Ovary (tissue), 9 donors: ENCODE measurements around the gene TRPM5. TPM values are rescaled to one million over a fixed set of nuclear protein-coding genes. Genes with fewer than 3 reads are reported as not detected.

Experiments
- DNase-seq, 5 donors: peaks; one replicate each; pipeline ENCODE4 v3.0.0-alpha.2; 2019 to 2020
- H3K27ac ChIP-seq, 2 donors: fragments of 200-600 bp; one replicate each; pipeline versions ENCODE4 v1.5.1 to v1.8.0; 2019 to 2022
- H3K27me3 ChIP-seq: fragments of 200-600 bp; one replicate; pipeline ENCODE4 v1.8.0; 2022
- H3K36me3 ChIP-seq: fragments of 200-600 bp; sonication (generic); one replicate; pipeline ENCODE4 v1.5.1; 2019
- H3K4me1 ChIP-seq: one replicate; pipeline ENCODE4 v1.8.1; 2013; ENCODE audit warnings: mild to moderate bottlenecking, moderate library complexity; ENCODE audit not compliant: insufficient read depth
- H3K4me3 ChIP-seq: fragments of 200-600 bp; sonication (generic); one replicate; pipeline ENCODE4 v1.5.1; 2017
- H3K9me3 ChIP-seq, 2 donors: fragments of 200-600 bp in 1 of 2; sonication (generic) in 1 of 2; one replicate each; pipeline versions ENCODE4 v1.5.1 to v1.8.1; 2013 to 2019; ENCODE audit warnings: mild to moderate bottlenecking in 1 of 2, moderate library complexity in 1 of 2
- EP300 ChIP-seq: sonication (generic); formaldehyde crosslinking; IDR thresholded peaks from one replicate; pipeline ENCODE4 v1.6.1; 2017; ENCODE audit warnings: antibody characterized with exemption
- POLR2A ChIP-seq: fragments of 450-650 bp; IDR thresholded peaks from one replicate; pipeline ENCODE4 v1.6.1; 2017; ENCODE audit warnings: antibody characterized with exemption, mild to moderate bottlenecking, moderate library complexity
- WGBS, 3 donors: extraction: QIAGEN DNeasy Blood & Tissue Kit in 1 of 3; methylation state at CpG; one replicate each; pipeline versions ENCODE4 v1.1.5 to v1.1.7; 2013 to 2017; 5-methylcytosine and 5-hydroxymethylcytosine counted together
- intact Hi-C, 4 donors: fragments of 100-400 bp; cut with DNase I; formaldehyde crosslinking; loops; one replicate each; pipeline versions ENCODE4 v1.11.0 to v1.15.1; 2022 to 2023
- polyA plus RNA-seq, 2 donors: library from polyadenylated mRNA; stranded (reverse); fragments of 200-250 nt in 1 of 2; fragments of 350-450 nt in 1 of 2; fragmentation: Illumina TruSeq in 1 of 2; extraction: RNeasy Lipid Tissue Mini Kit (QIAGEN cat#74804) in 1 of 2; gene quantifications; one replicate each; pipeline ENCODE4 v1.2.3, GENCODE V29; 2013 to 2014
- total RNA-seq, 7 donors: library from RNA; depleted of rRNA in 2 of 7; stranded (reverse); fragments of >200 nt in 2 of 7; fragmentation: NEBNext Ultra II Directional in 3 of 7; extraction: Animal tissue kit (Norgen Biotek cat#: 25700) in 3 of 7; gene quantifications; one replicate each; pipeline versions ENCODE4 v1.1.0 to v1.2.4, GENCODE V29; 2016 to 2023
- TF ChIP-seq, protein P1 (sequence below), 3 donors: fragments of 450-650 bp in 2 of 3; fragments of 200-600 bp in 1 of 3; IDR thresholded peaks; one replicate each; pipeline versions ENCODE4 v1.5.1 to v1.8.0; 2016 to 2022; ENCODE audit warnings: antibody characterized with exemption in 3 of 3, mild to moderate bottlenecking in 1 of 3
- donor health status: DM: no; HTN: no; CAD: no; lungs with moderate emphysema.
- donor health status: DM: no; HTN: no; CAD: no.
- donor health status: Bipolar disorder and iron deficiency.
- donor health status: DM: yes; HTN: yes; CAD: no.
- donor health status: DM: no; HTN: no; CAD: no.
- donor health status: DM: yes; HTN: yes; CAD: no.

Gene TRPM5
- total and polyA plus RNA-seq, 9 donors, result 0.05 to 0.11 (median 0.08) TPM; not detected in 6

DNA sequence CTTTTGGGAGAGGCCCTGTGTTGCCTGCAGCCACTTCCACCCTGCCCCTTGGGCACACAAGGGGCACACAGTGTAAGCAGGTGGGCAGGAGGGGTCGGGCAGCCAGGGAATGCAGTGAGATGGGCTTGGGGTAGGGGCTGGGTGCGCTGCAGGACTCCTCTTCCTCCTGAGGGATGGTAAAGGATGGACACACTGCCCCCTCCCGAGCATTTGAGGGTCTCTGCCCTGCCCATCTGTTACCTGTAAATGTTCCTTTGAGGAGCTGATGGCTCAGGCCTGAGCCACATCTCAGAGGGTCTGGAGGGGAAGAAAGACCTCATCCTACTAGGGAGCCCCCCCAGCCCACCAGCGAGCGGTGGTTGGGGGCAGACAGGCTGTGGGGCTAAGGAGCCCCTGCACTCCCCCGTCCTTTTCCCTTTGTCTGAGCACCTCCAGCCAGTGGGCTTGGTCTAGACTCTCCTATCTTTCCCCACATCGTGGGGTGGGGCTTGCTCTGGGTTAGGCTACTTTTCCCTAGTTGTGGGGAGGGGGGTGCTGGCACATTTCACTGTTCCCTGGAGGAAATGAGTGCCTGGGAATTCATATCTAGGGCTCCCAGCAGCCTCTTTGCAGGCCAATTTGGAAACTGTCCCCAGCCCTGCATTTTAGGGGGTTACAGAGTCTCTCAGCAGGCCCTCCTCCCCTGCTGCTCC, 45.5 kb downstream of the TRPM5 start:
- intact Hi-C loops, result loop anchor here in 1 of 4 donors (1.0 to 10.0 kb wide), 2 partner anchors 20 to 1864 kb away; partner anchors contain the start of genes HRAS and LRRC56
- H3K27ac ChIP-seq, result peak overlapping the region; percentile 58 to 98
- 45 to 56% (median 46%) methylated on average over 7 of the region's 7 CpGs for WGBS, 3 donors
- H3K4me1 ChIP-seq, result peaks cover 4% of the 10 kb centered on the region
- no peak overlapping the region for H3K4me3 ChIP-seq
- DNase-seq, result peak in 1 of 5 donors; percentile 46
- no peaks in the 10 kb centered on the region for H3K36me3 ChIP-seq
- H3K9me3 ChIP-seq, result no peaks in the 10 kb centered on the region
- TF ChIP-seq POLR2A (no peak), EP300 (no peak)
- TF ChIP-seq, protein P1, sequence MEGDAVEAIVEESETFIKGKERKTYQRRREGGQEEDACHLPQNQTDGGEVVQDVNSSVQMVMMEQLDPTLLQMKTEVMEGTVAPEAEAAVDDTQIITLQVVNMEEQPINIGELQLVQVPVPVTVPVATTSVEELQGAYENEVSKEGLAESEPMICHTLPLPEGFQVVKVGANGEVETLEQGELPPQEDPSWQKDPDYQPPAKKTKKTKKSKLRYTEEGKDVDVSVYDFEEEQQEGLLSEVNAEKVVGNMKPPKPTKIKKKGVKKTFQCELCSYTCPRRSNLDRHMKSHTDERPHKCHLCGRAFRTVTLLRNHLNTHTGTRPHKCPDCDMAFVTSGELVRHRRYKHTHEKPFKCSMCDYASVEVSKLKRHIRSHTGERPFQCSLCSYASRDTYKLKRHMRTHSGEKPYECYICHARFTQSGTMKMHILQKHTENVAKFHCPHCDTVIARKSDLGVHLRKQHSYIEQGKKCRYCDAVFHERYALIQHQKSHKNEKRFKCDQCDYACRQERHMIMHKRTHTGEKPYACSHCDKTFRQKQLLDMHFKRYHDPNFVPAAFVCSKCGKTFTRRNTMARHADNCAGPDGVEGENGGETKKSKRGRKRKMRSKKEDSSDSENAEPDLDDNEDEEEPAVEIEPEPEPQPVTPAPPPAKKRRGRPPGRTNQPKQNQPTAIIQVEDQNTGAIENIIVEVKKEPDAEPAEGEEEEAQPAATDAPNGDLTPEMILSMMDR (IDR thresholded peaks at IDR 0.05), result no peak
- H3K27me3 ChIP-seq, result no peaks in the 10 kb centered on the region

DNA sequence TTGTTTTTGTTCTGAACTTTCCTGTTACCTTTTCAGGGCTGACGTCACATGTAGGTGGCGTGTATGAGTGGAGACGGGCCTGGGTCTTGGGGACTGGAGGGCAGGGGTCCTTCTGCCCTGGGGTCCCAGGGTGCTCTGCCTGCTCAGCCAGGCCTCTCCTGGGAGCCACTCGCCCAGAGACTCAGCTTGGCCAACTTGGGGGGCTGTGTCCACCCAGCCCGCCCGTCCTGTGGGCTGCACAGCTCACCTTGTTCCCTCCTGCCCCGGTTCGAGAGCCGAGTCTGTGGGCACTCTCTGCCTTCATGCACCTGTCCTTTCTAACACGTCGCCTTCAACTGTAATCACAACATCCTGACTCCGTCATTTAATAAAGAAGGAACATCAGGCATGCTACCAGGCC, 47.3 kb downstream of the TRPM5 start:
- TF ChIP-seq EP300, result no peak
- no peak for TF ChIP-seq POLR2A
- TF ChIP-seq, protein P1 (IDR thresholded peaks at IDR 0.05), result no peak
- H3K27me3 ChIP-seq, result no peaks in the 10 kb centered on the region
- H3K4me3 ChIP-seq, result no peak overlapping the region
- H3K27ac ChIP-seq, result no peak overlapping the region
- intact Hi-C loops, result loop anchor here in 1 of 4 donors (10.0 kb wide), 1 partner anchor 1862 kb away; the partner anchor contains the start of genes HRAS and LRRC56
- no peak for DNase-seq
- no peaks in the 10 kb centered on the region for H3K36me3 ChIP-seq
- WGBS, 3 donors, result 87 to 92% (median 90%) methylated on average over 12 of the region's 12 CpGs
- H3K4me1 ChIP-seq, result peaks cover 4% of the 10 kb centered on the region
- no peaks in the 10 kb centered on the region for H3K9me3 ChIP-seq

DNA sequence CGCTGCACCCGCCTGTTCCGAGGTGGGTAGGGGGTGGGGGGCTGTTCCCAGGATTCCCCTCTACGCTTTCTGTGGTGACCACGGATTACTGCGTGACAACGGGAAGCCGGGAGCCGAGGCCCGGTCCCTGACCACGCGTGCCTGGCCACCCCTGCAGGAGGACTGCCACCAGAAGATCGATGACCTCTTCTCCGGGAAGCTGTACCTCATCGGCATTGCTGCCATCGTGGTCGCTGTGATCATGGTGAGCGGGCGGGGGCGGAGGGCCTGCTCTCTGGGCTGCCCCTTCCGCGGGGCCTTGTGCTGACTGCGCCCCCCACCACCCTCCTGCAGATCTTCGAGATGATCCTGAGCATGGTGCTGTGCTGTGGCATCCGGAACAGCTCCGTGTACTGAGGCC, 47.8 kb downstream of the TRPM5 start:
- Histone ChIP-seq H3K27me3 (no peaks in the 10 kb centered on the region), H3K4me1 (no peaks in the 10 kb centered on the region), H3K36me3 (no peaks in the 10 kb centered on the region), H3K9me3 (no peaks in the 10 kb centered on the region), H3K4me3 (no peak overlapping the region), H3K27ac (no peak overlapping the region)
- 85 to 87% (median 86%) methylated on average over 26 of the region's 26 CpGs for WGBS, 3 donors
- DNase-seq, result no peak
- intact Hi-C loops, result loop anchor here in 1 of 4 donors (10.0 kb wide), 1 partner anchor 1862 kb away; the partner anchor contains the start of genes HRAS and LRRC56
- TF ChIP-seq EP300 (no peak), POLR2A (no peak)
- TF ChIP-seq, protein P1 (IDR thresholded peaks at IDR 0.05), result no peak

DNA sequence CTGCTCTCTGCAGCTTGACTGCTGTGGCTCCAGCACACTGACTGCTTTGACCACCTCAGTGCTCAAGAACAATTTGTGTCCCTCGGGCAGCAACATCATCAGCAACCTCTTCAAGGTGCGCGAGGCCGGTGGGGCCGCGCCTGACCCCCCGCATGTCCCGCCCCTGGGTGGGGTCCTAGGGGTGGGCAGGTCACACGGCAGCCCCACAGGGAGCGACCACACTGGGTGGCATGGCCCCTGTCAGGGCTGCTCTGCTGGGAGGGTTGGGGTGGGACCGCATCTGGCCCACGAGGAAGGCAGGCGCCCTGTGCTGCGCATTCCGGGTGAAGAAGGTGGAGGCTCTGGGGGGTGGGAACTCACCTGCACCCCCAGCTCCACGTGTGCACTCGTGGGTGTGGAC, 48.5 kb downstream of the TRPM5 start:
- H3K27ac ChIP-seq, result no peak overlapping the region
- WGBS, 3 donors, result 73 to 89% (median 79%) methylated on average over 16 to 17 of the region's 17 CpGs
- DNase-seq, result no peak
- peaks cover 1% of the 10 kb centered on the region for H3K4me1 ChIP-seq
- H3K9me3 ChIP-seq, result no peaks in the 10 kb centered on the region
- intact Hi-C loops, result loop anchor here in 1 of 4 donors (10.0 kb wide), 1 partner anchor 1861 kb away; the partner anchor contains the start of genes HRAS and LRRC56
- no peak overlapping the region for H3K4me3 ChIP-seq
- H3K36me3 ChIP-seq, result no peaks in the 10 kb centered on the region
- H3K27me3 ChIP-seq, result no peaks in the 10 kb centered on the region
- TF ChIP-seq, protein P1 (IDR thresholded peaks at IDR 0.05), result no peak
- no peak for TF ChIP-seq EP300
- TF ChIP-seq POLR2A, result no peak
